ENCODE data around the gene SMAD1.

- TF ChIP-seq MAX (IDR thresholded peaks at IDR 0.05; ENCODE audit: low read depth) (no peak), EP300 (IDR thresholded peaks at IDR 0.05; ENCODE audit: borderline replicate concordance in 1 of 2, low read depth in 1 of 2, low read length in 1 of 2) (no peak), ZBTB33 (IDR thresholded peaks at IDR 0.05; ENCODE audit: borderline replicate concordance, low read depth) (no peak), JUND (IDR thresholded peaks at IDR 0.05) (no peak), CTCF (IDR thresholded peaks at IDR 0.05) (no peak)
Observed at GRCh38 chr4:145490361-145490760, 8.7 kb downstream of the SMAD1 start.

Measured in SK-N-SH (cell line).